ENCODE measurements around the gene NR5A2.

DNA sequence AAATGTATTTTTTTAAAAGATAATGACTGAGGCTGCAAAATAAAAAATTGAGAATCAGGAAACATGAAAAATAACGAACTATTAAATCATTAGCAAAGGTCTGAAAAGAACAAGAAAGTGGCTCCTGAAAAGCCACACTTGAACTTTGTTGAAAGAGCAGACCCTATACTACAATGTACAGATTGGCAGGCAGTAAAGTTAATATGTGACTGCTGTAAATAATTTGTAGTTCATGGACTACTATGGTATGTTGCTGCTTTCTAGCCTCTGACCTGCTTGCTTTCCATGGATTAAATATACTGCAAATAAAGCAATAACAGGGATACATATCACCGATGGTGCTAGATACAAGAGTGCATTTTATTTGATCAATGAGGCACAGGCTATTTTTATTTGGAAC, 18.6 kb downstream of the NR5A2 start:
- TF ChIP-seq ZNF384 (IDR thresholded peaks at IDR 0.05): no peak
- no peak for TF ChIP-seq CTBP1 (IDR thresholded peaks at IDR 0.05; ENCODE audit: borderline replicate concordance)

Measured in HEK293T (cell line).